OCI-LY1 (cell line): ENCODE measurements around the gene C15orf62.

Experiments used
- CTCF ChIP-seq: fragments of 200-600 bp; sonication (generic), shearing (Covaris generic); IDR thresholded peaks from 2 replicates; pipeline ENCODE4 v1.5.1; 2017; ENCODE audit warnings: mild to moderate bottlenecking, antibody characterized with exemption, low read length, moderate library complexity, mixed read lengths
- EZH2 ChIP-seq: fragments of 200-600 bp; sonication (generic), shearing (Covaris generic); IDR thresholded peaks from 2 replicates; pipeline ENCODE4 v1.8.0; 2017; ENCODE audit warnings: borderline replicate concordance, mixed run types, mild to moderate bottlenecking, antibody characterized with exemption, low read length, moderate library complexity, mixed read lengths

GRCh38 chr15:40770147-40770721 lies 454 bp downstream of the C15orf62 start:
- TF ChIP-seq CTCF (no peak), EZH2 (no peak)
